Measurements from ENCODE around the gene ARHGEF2.
"Not testable (repeated sequence)": the region's sequence is repeated elsewhere in the genome, so short reads cannot be mapped to it uniquely, and the experiment has no call there.

The ARHGEF2 gene

DNA sequence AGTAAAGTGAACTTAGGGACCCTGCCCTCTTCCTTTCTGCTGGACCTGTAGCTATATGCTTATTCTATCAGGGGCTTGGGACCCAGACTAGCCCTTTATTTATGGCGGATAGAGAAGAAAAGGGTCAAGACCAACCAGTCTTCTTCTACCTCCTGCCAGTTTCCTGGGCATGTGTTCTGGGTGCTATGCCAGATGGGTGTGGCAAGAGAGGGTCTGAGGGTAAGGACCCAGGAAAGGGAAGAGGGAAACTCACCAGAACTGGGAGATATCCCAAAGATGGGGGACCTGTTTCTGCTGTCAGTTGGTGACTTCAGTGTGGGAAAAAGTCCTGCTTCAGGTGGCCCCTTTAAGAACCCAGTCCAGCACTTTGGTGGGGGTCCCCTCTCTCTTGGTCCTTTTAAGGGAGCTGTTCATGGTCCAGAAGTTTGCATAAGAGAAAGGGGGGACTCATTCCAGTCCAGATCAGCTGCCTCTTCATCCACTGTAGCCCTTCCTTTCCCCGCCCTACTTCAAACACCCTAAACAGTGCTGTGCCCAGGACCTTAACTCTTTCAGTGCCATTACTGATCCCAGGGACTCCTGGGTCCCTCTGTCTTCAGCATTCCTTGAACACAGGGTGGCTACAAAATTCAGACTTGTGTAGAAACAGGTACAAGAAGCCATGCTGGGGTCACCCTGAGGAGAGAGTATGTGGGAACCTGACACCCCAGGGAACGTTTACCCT lies 24.0 kb upstream of the ARHGEF2 start:
- peak overlapping the region; percentile 13 for H3K27ac Mint-ChIP-seq
- H3K36me3 Mint-ChIP-seq: peaks cover 8% of the 10 kb centered on the region
- H3K4me3 Mint-ChIP-seq: no peak overlapping the region
- H3K27me3 Mint-ChIP-seq: no peaks in the 10 kb centered on the region
- no peak for ATAC-seq
- peaks cover 11% of the 10 kb centered on the region for H3K4me1 Mint-ChIP-seq
- no peaks in the 10 kb centered on the region for H3K9me3 Mint-ChIP-seq

DNA sequence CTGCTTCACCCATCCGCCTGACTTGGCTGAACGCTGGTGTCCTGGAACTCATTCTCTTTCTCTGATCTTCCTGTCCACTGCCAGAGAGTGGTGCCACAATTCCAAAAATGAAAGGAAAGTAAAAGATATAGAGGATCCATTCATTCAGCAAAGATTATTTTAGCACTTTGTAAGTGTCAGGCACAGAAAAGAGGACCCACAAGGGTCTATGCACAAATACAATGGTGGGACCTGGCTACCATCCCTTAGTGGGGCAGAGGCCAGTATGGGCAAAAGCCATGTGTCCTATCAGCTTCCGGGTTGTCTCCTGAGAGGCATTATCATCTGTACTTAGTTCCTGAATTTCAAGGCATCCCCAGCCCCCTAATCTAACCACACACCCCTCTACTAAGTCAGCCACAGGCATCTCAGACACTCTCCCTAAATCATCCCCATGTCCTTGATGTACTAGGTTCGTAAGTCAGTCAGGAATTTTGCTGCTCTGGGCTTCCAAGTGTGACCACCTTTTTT lies 23.4 kb upstream of the ARHGEF2 start:
- no peak for ATAC-seq
- Mint-ChIP-seq H3K4me3 (no peak overlapping the region), H3K4me1 (peaks cover 7% of the 10 kb centered on the region), H3K27ac (peak overlapping the region; percentile 13), H3K9me3 (no peaks in the 10 kb centered on the region), H3K36me3 (peaks cover 3% of the 10 kb centered on the region), H3K27me3 (no peaks in the 10 kb centered on the region)

DNA sequence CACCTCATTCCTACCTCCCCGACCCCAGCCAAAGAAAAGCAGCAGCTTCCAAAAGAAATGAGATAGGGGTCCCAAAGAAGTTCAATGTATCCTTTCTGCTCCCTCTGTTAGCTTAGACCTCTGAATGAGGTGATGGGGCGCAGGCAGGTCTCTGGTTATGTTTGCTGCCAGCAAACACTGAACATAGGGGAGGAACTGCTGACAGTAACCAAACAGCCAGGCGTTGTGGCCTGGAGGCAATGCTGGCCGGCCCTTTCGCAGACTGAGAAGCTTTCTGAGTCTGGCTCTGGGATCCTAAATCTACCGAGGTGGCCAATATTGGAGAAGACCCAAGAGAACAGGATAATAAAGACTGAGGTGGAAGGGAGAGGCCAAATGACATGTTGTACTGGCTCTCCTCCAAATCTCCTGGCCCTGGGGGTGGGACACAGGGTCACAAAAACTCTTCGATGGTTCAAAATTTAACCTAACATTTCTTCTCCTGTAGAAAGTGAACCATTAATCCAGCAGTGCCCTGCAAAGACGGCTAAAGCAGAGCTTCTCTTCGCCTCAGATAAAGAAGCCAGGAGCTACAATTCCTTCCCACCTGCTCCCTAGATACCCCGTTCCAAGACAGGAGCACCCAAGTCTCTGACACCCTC lies 22.8 kb upstream of the ARHGEF2 start:
- peaks cover 5% of the 10 kb centered on the region for H3K4me1 Mint-ChIP-seq
- no peaks in the 10 kb centered on the region for H3K27me3 Mint-ChIP-seq
- H3K4me3 Mint-ChIP-seq: no peak overlapping the region
- no peak for ATAC-seq
- no peaks in the 10 kb centered on the region for H3K36me3 Mint-ChIP-seq
- H3K27ac Mint-ChIP-seq: no peak overlapping the region
- no peaks in the 10 kb centered on the region for H3K9me3 Mint-ChIP-seq

DNA sequence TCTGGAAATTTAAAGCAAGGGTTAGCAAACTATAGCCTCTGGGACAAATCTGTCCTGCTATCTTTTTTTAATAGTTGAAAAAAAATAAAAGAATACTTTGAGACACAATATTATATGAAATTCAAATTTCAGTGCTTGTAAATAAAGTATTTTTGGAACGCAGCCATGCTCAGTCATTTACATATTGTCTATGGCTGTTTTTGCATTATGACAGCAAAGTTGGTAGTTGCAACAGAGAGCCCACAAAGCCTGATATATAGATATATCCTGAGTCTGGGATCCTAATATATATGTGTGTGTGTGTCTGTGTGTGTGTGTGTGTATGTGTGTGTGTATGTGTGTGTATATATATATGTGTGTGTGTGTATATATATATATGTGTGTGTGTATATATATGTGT lies 21.6 kb upstream of the ARHGEF2 start:
- Mint-ChIP-seq H3K4me3 (no peak overlapping the region), H3K36me3 (no peaks in the 10 kb centered on the region), H3K9me3 (no peaks in the 10 kb centered on the region), H3K4me1 (peaks cover 5% of the 10 kb centered on the region), H3K27ac (no peak overlapping the region), H3K27me3 (no peaks in the 10 kb centered on the region)
- no peak for ATAC-seq

- Mint-ChIP-seq H3K27me3 (no peaks in the 10 kb centered on the region), H3K4me1 (peaks cover under 1% of the 10 kb centered on the region), H3K4me3 (no peak overlapping the region), H3K9me3 (no peaks in the 10 kb centered on the region), H3K27ac (no peak overlapping the region), H3K36me3 (no peaks in the 10 kb centered on the region)
- ATAC-seq: no peak
Measured at GRCh38 chr1:155996166-155996565, 17.8 kb upstream of the ARHGEF2 start.

- peaks cover 24% of the 10 kb centered on the region for H3K4me1 Mint-ChIP-seq
- no peak for ATAC-seq
- no peaks in the 10 kb centered on the region for H3K36me3 Mint-ChIP-seq
- H3K27ac Mint-ChIP-seq: no peak overlapping the region
- H3K27me3 Mint-ChIP-seq: no peaks in the 10 kb centered on the region
- H3K9me3 Mint-ChIP-seq: no peaks in the 10 kb centered on the region
- no peak overlapping the region for H3K4me3 Mint-ChIP-seq
Measured at GRCh38 chr1:155993595-155993994, 15.2 kb upstream of the ARHGEF2 start.

- Mint-ChIP-seq H3K27me3 (no peaks in the 10 kb centered on the region), H3K9me3 (no peaks in the 10 kb centered on the region), H3K36me3 (no peaks in the 10 kb centered on the region), H3K4me1 (peaks cover 28% of the 10 kb centered on the region), H3K4me3 (no peak overlapping the region), H3K27ac (peak overlapping the region; percentile 46)
- ATAC-seq: peak; percentile 77
Measured at GRCh38 chr1:155990005-155990739, 11.8 kb upstream of the ARHGEF2 start.

- Mint-ChIP-seq H3K4me3 (no peak overlapping the region), H3K4me1 (peaks cover 30% of the 10 kb centered on the region), H3K36me3 (no peaks in the 10 kb centered on the region), H3K27ac (peak overlapping the region; percentile 46), H3K27me3 (no peaks in the 10 kb centered on the region), H3K9me3 (no peaks in the 10 kb centered on the region)
- peak; percentile 92 for ATAC-seq
Measured at GRCh38 chr1:155989242-155990004, 11.1 kb upstream of the ARHGEF2 start.

GRCh38 chr1:155984903-155985645 lies 6.7 kb upstream of the ARHGEF2 start:
- Mint-ChIP-seq H3K4me1 (peaks cover 65% of the 10 kb centered on the region), H3K27ac (peak overlapping the region; percentile 93)
- not testable (repeated sequence) for ATAC-seq, H3K4me3 Mint-ChIP-seq, H3K36me3 Mint-ChIP-seq, H3K9me3 Mint-ChIP-seq, H3K27me3 Mint-ChIP-seq

- H3K4me1 Mint-ChIP-seq: peaks cover 65% of the 10 kb centered on the region
- H3K4me3 Mint-ChIP-seq: no peak overlapping the region
- H3K36me3 Mint-ChIP-seq: peaks cover 6% of the 10 kb centered on the region
- no peaks in the 10 kb centered on the region for H3K27me3 Mint-ChIP-seq
- H3K27ac Mint-ChIP-seq: peak overlapping the region; percentile 93
- ATAC-seq: no peak
- H3K9me3 Mint-ChIP-seq: no peaks in the 10 kb centered on the region
Measured at GRCh38 chr1:155984341-155984740, 6.0 kb upstream of the ARHGEF2 start.

GRCh38 chr1:155983191-155984024 lies 5.1 kb upstream of the ARHGEF2 start:
- Mint-ChIP-seq H3K36me3 (peaks cover 6% of the 10 kb centered on the region), H3K27me3 (no peaks in the 10 kb centered on the region), H3K4me3 (peak overlapping the region; percentile 0), H3K4me1 (peaks cover 56% of the 10 kb centered on the region), H3K27ac (peak overlapping the region; percentile 93), H3K9me3 (no peaks in the 10 kb centered on the region)
- ATAC-seq: peak; percentile 79

- Mint-ChIP-seq H3K36me3 (peaks cover 13% of the 10 kb centered on the region), H3K9me3 (no peaks in the 10 kb centered on the region), H3K27me3 (no peaks in the 10 kb centered on the region), H3K27ac (peak overlapping the region; percentile 93), H3K4me1 (peaks cover 57% of the 10 kb centered on the region), H3K4me3 (peak overlapping the region; percentile 99)
- ATAC-seq: no peak
Measured at GRCh38 chr1:155982106-155982505, 3.8 kb upstream of the ARHGEF2 start.

GRCh38 chr1:155981266-155982088 lies 3.1 kb upstream of the ARHGEF2 start:
- peak overlapping the region; percentile 99 for H3K4me3 Mint-ChIP-seq
- peaks cover 63% of the 10 kb centered on the region for H3K4me1 Mint-ChIP-seq
- H3K27ac Mint-ChIP-seq: peak overlapping the region; percentile 93
- ATAC-seq: peak; percentile 45
- peaks cover 19% of the 10 kb centered on the region for H3K36me3 Mint-ChIP-seq
- H3K27me3 Mint-ChIP-seq: no peaks in the 10 kb centered on the region
- H3K9me3 Mint-ChIP-seq: no peaks in the 10 kb centered on the region
